Activated CD4-positive, CD25-positive, alpha-beta regulatory T cell treated with anti-CD3 and anti-CD28 coated beads, Interleukin-2, amount 50 U/mL, for 72 hours (primary cell): Measurements from ENCODE around the gene GNAI1.

Experiments
- DNase-seq: peaks from one replicate; pipeline ENCODE4 v3.0.0; 2021

The GNAI1 gene

DNA sequence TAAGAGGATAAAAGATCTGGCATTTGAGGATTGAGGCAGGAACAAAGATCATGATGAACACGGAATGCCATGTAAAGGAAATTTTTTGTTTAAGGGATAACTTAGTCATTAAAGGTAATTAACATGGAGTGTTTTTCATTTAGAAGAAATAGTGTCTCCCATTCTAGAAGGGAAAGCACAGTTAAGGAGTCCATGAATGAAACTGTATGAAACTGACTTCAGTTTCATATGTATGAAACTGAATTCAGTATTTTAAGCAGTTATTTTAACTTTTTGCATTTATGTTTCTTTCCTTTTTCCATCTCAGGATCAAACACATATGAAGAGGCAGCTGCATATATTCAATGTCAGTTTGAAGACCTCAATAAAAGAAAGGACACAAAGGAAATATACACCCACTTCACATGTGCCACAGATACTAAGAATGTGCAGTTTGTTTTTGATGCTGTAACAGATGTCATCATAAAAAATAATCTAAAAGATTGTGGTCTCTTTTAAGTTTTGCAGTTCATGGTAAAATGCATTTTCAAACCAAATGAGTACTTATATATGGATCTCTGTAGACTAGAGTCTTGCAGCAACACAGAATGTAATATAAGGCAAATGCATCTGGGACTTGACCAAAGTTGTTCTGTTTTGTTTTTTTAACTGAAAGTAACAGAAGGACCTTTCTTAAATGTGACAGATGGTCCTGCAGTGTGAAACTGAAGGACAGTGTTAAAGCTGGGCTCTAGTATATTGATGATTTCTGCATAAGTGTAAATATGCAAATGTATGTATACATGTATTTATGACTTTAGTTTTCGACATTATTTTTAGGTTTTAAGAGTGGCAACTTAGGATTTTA lies 82.6 kb downstream of the GNAI1 start:
- no peak for DNase-seq

DNA sequence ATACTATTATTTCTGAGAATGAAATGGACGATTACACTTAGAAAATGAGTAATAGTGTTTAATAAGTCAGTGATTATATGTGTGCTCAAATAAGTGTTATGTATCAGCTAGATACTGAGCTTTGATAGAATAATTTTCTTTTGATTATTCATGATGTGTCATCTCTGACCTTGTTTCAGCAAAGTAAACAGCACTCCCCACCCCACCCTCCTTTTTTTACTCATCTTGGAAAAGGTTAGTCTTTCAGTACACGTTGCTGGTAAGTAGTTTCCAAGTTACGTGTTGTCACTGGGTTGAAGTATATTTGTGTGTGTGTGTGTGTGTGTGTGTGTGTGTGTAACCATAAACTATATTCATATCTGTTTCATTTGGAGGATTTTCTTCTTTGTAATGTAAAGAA lies 84.1 kb downstream of the GNAI1 start:
- DNase-seq, result no peak

DNA sequence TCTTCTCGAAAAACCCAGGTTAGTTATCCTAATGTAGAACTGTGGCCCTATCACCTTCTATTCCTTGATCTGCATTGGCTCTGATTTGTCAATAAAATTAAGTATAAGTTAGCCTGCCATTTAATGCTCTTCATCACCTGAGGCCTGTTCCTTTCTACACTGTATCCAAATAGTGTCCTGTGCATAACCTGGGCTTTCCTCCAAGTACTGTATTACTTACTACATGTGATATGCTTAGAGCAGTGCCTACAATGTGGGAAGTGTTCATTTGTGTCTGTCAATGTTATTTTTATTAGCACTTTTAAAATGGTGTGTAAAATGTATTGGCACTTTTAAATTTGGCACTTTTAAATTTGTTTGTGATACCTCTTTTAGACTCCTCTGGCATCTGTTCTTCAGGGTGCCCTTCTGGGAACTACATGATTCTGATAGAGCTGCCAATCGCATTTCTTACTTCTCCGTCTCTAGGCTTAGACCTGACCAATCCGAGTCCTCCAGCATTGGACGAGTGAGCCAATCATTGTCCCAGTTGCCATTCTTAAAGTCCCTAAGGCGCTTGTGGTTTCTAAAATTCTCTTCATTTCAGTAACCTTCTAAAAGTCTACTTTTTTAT lies 85.5 kb downstream of the GNAI1 start:
- no peak for DNase-seq

DNA sequence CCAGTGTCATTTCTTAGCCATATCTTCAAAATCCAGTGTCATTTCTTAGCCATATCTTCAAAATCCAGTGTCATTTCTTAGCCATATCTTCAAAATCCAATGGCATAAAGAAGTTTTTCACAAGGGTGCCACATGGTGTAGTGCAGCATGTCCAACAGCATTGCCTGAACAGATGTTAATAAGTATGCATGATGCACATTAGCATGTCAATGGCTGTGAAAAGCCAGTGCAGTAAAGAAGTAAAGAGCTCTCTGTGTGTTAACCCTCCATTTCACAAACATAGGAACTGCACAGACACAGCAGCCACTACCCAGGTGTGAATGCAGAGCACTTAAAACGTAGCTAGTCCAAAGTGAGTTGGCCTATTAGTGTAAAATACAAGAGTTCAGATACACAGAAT lies 89.8 kb downstream of the GNAI1 start:
- DNase-seq, result no peak

DNA sequence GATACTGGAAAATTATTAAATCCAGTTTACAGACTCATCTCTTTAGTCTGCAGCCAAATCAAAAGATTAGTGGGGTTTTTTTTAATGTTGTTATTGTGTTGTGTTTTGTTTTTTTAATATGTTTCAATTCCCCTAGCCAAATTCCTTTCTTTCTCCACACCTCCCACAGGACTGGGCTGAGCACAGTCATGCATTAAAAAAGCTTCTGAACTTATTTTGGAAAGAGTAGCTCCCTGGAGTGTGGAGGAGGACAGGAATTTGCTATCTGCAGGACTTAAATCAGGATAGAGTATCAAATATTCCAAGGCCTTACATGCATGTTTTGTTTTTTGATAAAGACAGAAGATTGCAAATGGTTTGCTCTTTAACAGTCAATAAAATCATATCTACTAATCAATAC lies 90.7 kb downstream of the GNAI1 start:
- no peak for DNase-seq

DNA sequence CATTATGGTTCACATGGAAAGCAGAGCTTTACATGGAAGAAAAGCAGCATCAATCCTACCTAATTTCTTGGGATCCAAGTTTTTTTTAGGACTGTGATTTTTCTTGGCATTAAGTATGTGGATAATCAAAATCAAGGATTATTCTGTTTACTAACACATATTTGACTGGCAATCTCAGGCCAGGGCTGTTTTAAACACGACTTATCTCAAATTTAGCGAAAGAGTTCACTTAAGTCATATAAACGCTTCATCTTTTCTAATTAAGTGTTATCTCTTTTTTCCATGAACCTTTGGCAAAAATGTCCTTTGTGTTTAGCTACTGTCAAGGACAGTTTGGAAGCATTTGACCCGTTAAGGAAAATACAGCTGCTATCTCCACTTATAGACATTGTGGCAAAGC lies 92.0 kb downstream of the GNAI1 start:
- DNase-seq, result no peak

DNA sequence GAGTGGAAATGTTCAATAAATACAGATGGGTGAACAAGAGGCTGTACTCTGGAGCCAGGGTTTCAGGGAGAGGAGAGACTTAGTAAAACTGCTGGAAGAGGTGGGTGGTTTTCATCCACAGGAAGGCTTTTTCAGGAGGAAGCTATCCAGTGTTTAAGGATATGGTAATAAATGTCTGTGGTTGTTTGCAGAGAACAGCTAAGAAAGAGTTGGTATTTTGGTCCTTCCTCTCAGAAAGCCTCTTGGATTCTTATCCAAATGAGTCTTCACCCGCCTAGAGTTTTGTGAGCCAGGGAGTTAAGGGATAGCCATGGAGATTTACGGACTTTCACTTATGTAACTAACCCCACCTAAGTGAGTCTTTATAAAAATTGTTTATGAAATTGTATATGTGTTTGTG lies 95.7 kb downstream of the GNAI1 start:
- no peak for DNase-seq

DNA sequence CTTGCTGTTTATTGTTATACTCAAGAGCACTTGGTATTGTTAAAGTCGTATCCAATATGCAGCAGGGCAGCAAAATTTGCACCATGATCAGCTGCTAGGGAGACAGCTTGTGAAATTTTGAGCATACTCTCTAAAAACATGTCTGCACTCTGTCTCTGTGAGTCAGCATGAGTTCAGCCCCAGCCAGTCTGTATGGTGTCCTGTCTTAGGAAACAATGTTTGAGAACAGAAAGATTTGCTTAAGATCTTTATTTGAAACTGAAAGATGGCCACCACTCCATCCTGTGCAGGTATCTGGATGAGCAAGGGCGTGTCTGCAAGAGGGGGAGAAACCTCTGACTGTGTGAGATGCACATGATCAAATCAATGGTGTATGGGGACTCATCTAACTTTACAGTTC lies 97.1 kb downstream of the GNAI1 start:
- DNase-seq, result no peak

DNA sequence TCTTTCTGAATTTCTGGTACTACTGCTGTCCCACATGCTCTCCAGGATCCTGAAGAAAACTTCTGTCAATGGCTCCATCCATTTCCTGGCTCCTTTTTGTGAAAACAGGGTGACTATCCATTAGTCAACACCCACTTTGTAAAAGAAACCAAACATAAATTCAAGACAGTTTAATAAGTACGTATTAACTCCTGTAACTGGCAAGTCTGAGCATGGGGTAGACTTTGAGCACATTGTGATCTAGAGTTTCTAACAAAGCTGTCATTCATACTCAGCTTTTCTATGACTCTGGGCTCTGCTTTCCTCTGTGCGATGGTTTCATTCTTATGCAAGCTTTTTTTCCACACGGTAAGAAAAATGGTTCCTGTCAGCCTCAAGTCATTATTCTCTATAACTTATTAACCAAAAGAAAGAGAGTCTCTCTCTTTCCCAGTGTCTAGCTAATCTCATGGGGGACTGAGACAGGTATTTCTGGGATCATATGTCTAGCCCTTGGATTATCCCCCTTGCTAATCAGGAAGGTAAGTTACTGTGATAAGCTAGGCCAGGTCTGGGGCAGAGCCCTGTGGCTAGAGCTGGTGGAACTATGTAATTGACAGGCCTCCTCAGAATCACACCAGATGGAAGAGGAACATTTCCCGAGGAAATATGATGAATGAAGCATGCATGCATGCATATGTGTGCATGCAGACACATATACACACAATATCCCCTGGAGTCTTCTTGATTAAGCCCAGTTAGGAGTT lies 98.5 kb downstream of the GNAI1 start:
- no peak for DNase-seq

DNA sequence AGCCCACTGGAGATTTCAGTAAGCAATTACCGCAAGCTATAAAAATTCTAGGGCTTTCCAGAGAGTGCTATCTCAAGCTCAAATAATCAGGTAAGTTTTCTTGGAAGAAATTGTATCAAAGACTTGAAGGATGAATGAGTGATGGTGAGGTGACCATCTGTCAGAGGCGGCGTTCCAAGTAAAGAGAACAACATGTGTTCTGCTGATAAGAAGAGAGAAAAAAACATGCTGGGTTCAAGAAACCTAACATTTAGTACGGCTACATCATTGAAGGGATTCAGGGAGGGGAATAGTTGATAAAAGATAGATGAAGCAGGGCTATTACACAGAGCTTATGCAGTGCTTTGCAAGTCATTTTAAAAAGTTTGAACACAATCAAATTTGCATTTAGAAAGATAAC lies 100.7 kb downstream of the GNAI1 start:
- no peak for DNase-seq

DNA sequence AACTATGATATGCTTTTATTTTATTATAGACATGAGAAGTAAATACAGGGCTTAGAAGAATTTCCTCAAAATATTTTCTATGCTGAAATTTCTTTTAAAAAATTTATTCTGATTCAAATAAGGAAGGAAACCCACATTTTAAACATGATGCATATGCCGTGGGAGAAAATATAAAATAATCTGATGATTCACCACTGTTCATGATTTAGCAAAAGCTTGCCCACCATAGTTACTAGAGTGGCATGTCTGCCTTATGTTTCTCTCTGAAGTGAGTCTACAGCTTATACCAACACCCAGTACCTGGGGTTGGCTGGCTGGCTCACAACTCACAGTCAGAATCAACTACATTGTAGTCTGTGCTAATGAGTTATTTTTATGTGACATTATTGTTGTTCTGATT lies 102.0 kb downstream of the GNAI1 start:
- no peak for DNase-seq

DNA sequence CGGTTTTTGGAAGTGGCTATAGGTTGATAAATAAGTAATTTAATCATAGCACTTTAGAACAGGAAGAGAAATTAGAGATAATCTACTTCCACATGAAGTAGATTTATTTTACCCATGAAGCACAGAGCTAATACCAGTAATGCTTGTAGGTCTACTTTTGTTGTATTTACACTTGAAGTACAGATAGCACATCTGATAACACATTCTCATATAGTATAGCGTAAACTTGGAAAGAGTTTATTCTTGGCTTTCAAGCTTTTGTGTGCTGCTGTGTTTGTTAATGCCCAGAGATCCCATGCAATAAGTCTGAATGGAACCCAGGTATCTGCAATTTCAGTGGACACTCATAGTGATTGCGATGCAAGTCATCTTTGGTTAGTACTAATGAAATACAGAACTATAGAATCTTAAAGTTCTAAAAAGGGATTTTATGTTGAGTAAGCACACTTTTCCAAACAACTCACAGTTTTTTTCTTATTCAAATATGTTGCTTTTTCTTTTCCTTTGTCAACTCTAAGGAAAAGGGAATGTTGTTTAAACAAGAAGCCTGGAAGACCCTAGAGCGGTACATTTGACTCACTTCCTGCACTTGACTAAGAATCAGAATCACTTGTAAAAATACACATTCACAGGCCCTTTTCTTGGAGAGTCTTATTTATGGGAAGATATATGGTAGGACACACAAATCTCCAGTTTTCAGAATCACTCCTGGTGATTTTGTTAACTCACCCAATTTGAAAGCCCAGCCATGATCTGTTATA lies 105.8 kb downstream of the GNAI1 start:
- no peak for DNase-seq

DNA sequence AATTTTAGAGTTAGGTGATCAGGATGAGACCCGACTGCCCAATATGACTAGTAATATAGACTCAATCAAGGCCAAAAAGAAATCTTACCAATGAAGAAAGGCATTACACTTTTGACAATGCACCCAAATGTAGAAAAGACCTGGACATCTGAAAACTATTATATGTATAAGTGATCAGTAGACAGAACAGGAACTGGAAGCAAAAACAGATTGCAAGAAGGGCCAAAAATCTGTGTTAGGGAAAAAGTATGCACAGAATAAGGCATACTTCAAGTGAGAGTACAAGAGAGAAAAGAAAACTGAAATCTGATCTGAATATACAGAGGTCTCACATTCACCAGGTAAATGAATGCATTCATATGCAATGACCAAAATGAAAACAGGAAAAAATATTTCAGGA lies 107.0 kb downstream of the GNAI1 start:
- no peak for DNase-seq

DNA sequence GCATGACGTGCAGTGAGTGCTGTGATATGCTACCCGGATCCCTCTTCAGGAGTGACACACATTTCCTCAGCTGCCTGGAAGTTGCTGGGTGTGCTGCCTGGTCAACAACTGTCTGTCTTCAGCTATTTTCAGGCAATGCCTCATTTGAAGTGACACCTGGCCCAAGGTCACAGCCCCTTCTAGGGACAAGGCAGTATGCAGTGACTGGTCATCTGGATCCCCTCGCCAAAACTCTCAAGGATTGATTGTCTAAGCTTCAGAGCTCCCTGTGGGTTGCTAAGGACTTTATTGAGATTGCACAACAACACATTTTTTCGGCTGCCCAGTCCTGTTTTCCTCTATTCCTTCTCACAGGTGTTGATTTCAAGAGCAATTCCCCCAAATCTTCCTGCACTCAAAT lies 108.8 kb downstream of the GNAI1 start:
- no peak for DNase-seq

DNA sequence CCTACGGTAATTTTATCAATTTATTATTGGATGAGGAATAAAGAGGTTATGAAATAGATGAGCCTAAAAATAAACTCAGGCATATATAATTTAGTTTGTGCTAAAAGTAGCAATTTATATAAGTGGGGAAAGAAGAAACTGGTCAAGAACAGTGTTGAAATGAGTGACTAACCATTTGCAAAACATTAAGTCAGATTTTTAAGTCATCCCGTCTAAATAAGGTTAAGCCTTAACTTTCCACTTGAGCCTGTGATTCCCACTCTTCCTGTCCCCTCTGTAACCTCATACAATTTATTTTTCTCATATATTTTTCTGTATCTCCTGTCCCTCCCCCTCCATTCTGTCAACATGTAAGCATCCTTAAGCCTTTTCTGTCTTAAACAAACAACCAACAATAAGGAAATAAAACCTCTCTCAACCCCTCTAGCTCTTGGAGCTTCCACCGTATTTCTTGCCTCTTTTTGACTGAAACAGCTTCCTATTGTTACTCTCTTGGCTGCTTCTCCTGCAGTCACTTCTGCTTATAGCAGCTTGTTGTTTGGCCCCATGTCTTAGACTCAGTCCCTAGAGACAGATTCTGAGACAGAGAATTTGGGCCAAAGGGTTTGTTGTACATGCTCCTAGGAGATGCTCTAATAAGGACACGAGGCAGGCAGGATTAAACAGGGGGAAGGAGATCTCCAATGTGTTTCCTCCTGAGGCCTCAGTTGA lies 109.7 kb downstream of the GNAI1 start:
- DNase-seq, result no peak

DNA sequence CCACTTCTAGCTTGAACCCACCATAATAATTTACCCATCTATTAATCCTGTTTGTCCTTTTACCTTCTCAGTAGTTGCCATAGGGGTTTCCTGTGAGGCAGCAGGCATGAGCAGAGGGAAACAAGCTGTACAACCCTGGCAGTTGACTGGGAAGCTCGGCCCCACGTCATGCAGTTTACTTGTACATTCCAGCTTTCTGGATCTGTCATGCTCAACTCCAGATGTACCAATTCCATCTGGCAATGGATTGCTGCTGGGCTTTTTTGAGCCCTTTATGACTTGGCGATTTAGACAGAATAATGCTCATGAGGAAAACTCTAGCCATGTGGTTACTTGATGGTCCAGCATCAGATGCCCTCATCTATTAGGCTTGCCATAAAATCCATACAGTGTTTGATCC lies 112.5 kb downstream of the GNAI1 start:
- DNase-seq, result no peak

DNA sequence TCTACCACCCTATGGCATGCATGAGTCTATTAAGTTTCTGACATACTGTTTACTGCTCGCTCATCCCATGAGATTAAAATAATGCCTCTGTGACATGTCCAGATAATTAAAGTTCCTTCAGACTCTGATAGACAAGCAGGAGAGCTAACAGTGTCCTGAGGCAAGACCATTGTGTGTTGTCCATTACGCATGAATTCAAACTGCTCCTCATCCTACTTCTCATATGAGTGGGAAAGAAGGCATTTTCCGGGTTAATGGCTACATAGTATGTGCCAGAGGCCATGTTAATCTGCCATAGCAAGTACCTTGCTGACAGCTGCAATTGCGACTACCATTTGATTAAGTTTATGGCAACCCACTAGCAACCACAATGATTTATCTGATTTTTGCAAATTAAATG lies 113.3 kb downstream of the GNAI1 start:
- no peak for DNase-seq

DNA sequence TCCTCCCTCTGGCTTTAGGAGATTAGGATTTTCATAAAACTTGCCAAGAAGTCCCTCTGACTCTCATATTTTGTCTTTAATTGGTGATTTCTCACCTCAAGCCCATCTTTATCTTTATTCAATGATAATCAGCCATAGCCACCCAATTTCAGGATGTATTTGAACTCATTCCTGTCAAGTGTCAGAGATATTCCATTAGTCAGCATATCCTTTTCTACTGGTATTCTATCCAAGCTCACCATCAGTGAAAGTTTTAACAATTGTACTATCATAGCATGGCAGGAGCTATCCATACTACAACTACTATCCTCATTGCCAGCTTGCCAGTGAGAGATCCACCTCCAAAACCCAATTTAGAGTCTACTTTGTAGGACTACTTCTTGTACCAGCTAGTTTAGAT lies 114.6 kb downstream of the GNAI1 start:
- DNase-seq, result no peak

DNA sequence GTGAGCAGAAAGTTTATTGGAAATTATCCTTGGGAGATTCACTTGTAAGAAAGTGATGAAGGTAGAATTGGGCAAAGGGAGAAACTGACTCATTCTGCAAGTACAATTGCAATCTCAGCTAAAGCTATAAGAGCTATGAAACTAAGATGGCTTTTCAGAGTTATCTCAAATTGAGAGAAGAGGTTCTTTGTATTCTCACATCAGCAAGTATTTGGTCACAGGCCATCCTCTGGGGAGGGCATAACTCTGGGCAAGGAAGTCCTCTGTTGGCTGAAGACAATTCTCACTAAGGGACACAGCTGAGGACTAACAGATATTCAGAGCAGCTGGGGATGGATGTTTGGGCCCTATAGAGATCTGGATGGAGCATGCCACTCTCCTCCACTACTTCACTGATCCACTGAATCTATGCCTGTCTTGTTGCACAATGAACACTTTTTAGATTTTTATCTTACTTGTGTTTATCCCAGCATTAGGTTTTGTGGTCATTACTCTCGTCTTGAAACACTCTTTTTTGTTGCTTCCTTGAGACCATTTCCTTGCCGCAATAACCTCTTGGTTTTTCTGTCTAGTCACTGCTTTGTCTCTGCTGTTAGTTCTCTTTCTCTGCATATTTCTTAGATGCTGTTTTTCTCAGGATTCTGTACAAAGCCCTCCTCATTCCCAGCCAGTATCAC lies 115.1 kb downstream of the GNAI1 start:
- no peak for DNase-seq

DNA sequence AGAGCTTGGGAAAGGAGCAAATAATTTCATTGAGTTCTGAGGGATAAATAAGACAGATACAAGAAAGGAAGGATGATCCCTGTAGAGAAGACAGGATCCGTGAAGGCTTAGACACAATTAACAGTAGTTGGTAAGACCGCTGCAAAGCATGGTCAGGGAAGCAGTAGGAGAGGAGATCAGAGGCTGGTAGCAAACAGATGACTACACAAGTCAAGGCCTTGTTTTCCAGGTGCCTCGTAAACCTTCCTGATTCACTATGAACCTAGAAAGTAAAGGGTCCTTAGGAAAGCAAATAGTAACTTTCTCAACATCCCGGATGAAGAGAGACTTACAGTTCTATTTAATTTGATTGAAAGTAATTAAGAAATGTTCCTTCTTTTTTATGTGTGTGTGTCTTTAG lies 118.6 kb downstream of the GNAI1 start:
- no peak for DNase-seq

DNA sequence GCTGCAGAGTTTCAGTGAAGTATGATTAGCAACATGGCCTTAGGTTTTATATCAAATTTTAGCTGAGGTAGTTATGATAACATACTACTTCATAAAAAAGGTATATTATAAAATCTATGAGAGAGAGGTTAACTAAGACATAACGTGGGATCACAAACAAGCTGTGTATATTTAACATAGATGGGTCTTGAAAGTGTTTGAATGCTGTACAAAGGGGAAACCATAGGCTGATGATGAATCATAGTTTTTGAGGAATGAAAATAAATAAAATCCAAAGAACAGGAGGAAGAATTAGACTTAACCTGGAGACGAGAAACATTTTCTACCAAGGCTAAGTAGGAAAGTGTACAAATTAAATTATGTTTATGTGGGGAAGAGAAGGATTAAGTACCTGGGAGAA lies 119.0 kb downstream of the GNAI1 start:
- DNase-seq, result no peak

DNA sequence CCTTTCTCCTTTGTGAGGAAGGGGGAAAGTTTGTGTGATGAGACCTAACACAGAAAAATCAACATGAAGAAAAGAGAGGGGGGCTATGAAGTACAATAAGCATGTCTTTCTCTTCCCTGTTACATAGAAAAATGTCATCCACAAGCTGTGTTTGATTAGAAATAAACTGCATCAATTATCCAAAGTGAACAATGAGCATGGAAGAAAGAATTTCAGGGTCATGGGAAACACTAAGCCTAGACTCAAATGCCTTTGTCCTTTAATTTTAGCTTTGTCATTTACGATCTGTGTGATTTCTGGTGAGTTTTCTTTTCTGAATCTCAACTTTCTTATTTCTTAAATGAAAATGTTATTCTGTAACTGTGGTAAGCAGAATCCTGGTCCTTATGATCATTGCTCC lies 121.0 kb downstream of the GNAI1 start:
- no peak for DNase-seq
